Adrenal gland (tissue), 5 donors: ENCODE results near the gene RAMP1.

ENCODE experiments used
- POLR2A ChIP-seq, 2 donors: fragments of 450-650 bp; IDR thresholded peaks; one replicate each; pipeline ENCODE4 v1.6.1; 2017; ENCODE audit warnings: antibody characterized with exemption in 2 of 2, mild to moderate bottlenecking in 2 of 2, moderate library complexity in 1 of 2
- TF ChIP-seq, protein P1 (sequence below), 6 experiments: fragments of 450-650 bp in 4 of 6; fragments of 200-600 bp in 2 of 6; sonication (generic) in 1 of 6; IDR thresholded peaks; 1 replicate in 5 of 6; 2 replicates in 1 of 6; pipeline versions ENCODE4 v1.5.1 to v1.8.0; 2016 to 2021; ENCODE audit warnings: antibody characterized with exemption in 6 of 6, mild to moderate bottlenecking in 2 of 6, moderate library complexity in 1 of 6
- donor health status: DM: no; HTN: no; CAD: no.

DNA sequence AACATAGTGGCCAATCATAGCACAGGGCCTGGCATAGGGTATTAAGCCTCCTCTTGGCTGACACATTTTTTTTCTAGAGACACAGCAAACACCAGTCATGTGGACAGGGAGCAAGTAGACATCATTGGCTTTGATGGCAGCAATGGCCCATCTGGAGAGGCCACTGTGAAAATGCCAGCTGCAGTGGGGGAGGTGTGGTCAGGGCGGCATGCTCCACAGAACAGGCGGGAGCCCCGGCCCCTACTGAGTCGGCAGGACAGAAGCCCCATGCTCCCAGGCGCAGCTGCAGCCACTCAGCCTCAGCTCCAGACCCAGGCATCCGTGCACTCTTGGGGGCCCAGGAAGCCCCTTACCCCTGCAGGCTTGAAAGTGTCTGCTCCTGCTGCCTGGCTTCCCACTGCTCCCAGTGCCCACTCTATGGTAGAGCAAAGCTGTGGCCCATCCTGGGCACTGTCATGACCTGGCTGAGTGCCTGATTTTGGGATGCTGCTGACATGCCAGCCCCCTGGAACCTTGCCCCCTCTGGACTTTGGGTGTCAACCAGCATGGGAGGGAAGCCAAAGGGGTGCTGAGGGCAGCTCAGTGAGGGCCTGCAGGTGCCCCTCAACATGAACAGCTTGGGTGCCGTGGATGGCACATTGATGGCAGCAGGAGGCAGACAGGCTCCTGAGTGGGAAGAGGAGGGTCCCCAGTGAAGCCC is 84.1 kb downstream of the RAMP1 start:
- TF ChIP-seq, protein P1, sequence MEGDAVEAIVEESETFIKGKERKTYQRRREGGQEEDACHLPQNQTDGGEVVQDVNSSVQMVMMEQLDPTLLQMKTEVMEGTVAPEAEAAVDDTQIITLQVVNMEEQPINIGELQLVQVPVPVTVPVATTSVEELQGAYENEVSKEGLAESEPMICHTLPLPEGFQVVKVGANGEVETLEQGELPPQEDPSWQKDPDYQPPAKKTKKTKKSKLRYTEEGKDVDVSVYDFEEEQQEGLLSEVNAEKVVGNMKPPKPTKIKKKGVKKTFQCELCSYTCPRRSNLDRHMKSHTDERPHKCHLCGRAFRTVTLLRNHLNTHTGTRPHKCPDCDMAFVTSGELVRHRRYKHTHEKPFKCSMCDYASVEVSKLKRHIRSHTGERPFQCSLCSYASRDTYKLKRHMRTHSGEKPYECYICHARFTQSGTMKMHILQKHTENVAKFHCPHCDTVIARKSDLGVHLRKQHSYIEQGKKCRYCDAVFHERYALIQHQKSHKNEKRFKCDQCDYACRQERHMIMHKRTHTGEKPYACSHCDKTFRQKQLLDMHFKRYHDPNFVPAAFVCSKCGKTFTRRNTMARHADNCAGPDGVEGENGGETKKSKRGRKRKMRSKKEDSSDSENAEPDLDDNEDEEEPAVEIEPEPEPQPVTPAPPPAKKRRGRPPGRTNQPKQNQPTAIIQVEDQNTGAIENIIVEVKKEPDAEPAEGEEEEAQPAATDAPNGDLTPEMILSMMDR (IDR thresholded peaks at IDR 0.05), result no peak
- no peak for TF ChIP-seq POLR2A (IDR thresholded peaks at IDR 0.05)
